GM12878 (cell line): ENCODE data around the gene MROH2A. TPM values are rescaled to one million over a fixed set of nuclear protein-coding genes. Genes with fewer than 3 reads are reported as not detected.

Experiments used
- ATAC-seq: fragments of 200-7000 bp; cut with Tn5 transposase; 3 replicates; pipeline ENCODE4 v1.9.1; 2020; ENCODE audit warnings: mild to moderate bottlenecking, moderate library complexity
- BruUV-seq: library from RNA; stranded (reverse); fragments of 400-500 nt; replicated peaks from 2 replicates; lab custom pipeline; 2021; lab: Mats Ljungman, UMichigan
- CTCF ChIA-PET: fragments of 300-600 bp; sonication (Branson Sonifier 250); formaldehyde crosslinking; extraction: SDS; loops from one replicate; lab custom pipeline; 2021; ENCODE audit warnings: inconsistent platforms; lab: Yijun Ruan, JAX
- POLR2A ChIA-PET: fragments of 350-600 bp; formaldehyde crosslinking; extraction: SDS; loops from one replicate; lab custom pipeline; 2021; ENCODE audit warnings: inconsistent platforms; lab: Charles Lee
- RAD21 ChIA-PET: fragments of 300-600 bp; sonication (Branson Sonifier 250); formaldehyde crosslinking; loops from one replicate; lab custom pipeline; 2023; ENCODE audit warnings: antibody characterized with exemption; ENCODE audit not compliant: unreplicated experiment; lab: Charles Lee
- SMC1A ChIA-PET: fragments of 300-600 bp; sonication (Branson Sonifier 250); formaldehyde crosslinking; loops from one replicate; lab custom pipeline; 2023; ENCODE audit not compliant: unreplicated experiment, uncharacterized antibody; lab: Charles Lee
- DNase-seq: peaks from one replicate; pipeline ENCODE4 v3.0.0-alpha.2; 2011; ENCODE audit warnings: low read depth, low spot score
- FAIRE-seq: peaks from 3 replicates; lab custom pipeline; 2011; peaks lifted over from hg19 to GRCh38; lab: Jason Lieb, UNC
- H2AFZ ChIP-seq: 2 replicates; pipeline ENCODE4 v1.6.0; 2011; ENCODE audit warnings: low read depth, low read length, control low read depth; ENCODE audit not compliant: control insufficient read depth
- H3K27ac ChIP-seq: 2 replicates; pipeline ENCODE4 v1.5.1; 2011; ENCODE audit warnings: control low read depth; ENCODE audit not compliant: control insufficient read depth, insufficient read depth
- H3K27me3 ChIP-seq, 2 experiments: replicated peaks in 1 of 2; 2 replicates each; pipeline versions ENCODE4 v1.6.0 to v1.6.1; 2011; ENCODE audit warnings: low read length in 1 of 2; ENCODE audit not compliant: control insufficient read depth in 2 of 2, insufficient read depth in 2 of 2
- H3K36me3 ChIP-seq, 2 experiments: 2 replicates each; pipeline ENCODE4 v1.5.1; 2011; ENCODE audit warnings: low read length in 1 of 2; ENCODE audit not compliant: control insufficient read depth in 2 of 2, insufficient read depth in 2 of 2
- H3K4me1 ChIP-seq: 2 replicates; pipeline ENCODE4 v1.6.1; 2011; ENCODE audit warnings: mild to moderate bottlenecking, low read length, moderate library complexity, mixed read lengths; ENCODE audit not compliant: control insufficient read depth, insufficient read depth
- H3K4me2 ChIP-seq: 2 replicates; pipeline ENCODE4 v1.6.0; 2011; ENCODE audit warnings: control low read depth; ENCODE audit not compliant: control insufficient read depth, insufficient read depth
- H3K4me3 ChIP-seq: fragments of 200-600 bp; sonication (generic); 2 replicates; pipeline ENCODE4 v1.5.1; 2016
- H3K79me2 ChIP-seq: 2 replicates; pipeline ENCODE4 v1.6.0; 2011; ENCODE audit warnings: low read length; ENCODE audit not compliant: control insufficient read depth, insufficient read depth
- H3K9ac ChIP-seq: 2 replicates; pipeline ENCODE4 v1.8.0; 2011; ENCODE audit warnings: low read length, control low read depth, mixed read lengths; ENCODE audit not compliant: control insufficient read depth, insufficient read depth
- H3K9me3 ChIP-seq: replicated peaks from 3 replicates; pipeline ENCODE4 v1.5.1; 2011; ENCODE audit warnings: mild to moderate bottlenecking, low read length; ENCODE audit not compliant: control insufficient read depth, insufficient read depth
- H4K20me1 ChIP-seq: 2 replicates; pipeline ENCODE4 v1.6.0; 2011; ENCODE audit not compliant: control insufficient read depth, insufficient read depth
- CEBPZ ChIP-seq: fragments of 150-350 bp; IDR thresholded peaks from 2 replicates; pipeline ENCODE4 v1.6.1; 2016; ENCODE audit warnings: low read depth, low read length
- ELK1 ChIP-seq: IDR thresholded peaks from 2 replicates; pipeline ENCODE4 v1.6.1; 2012; ENCODE audit warnings: low read depth, low read length, improper control_type of control experiment
- HCFC1 ChIP-seq: fragments of 150-350 bp; IDR thresholded peaks from 2 replicates; pipeline ENCODE4 v1.6.1; 2014; ENCODE audit warnings: low read length
- WGBS: methylation state at CpG from one replicate; pipeline ENCODE4 v1.1.6; 2016; ENCODE audit warnings: low lambda C conversion rate; ENCODE audit not compliant: insufficient replicate concordance, insufficient coverage; ENCODE audit errors: missing lambda C conversion rate; 5-methylcytosine and 5-hydroxymethylcytosine counted together
- in situ Hi-C: fragments of 300-500 bp; cut with MboI; formaldehyde crosslinking; loops from 9 replicates; pipeline ENCODE4 v1.14.3; 2018; ENCODE audit warnings: mixed read lengths
- intact Hi-C: fragments of 100-400 bp; cut with micrococcal nuclease; formaldehyde crosslinking; loops from one replicate; pipeline ENCODE4 v1.14.2; 2022; ENCODE audit not compliant: unreplicated experiment
- polyA plus RNA-seq, 11 experiments: library from polyadenylated mRNA; depleted of rRNA in 4 of 11; unstranded in 6 of 11; stranded (reverse) in 5 of 11; fragments of >200 nt; fragmentation: Nextera tagmentation in 4 of 11; fragmentation: Illumina TruSeq in 1 of 11; extraction: Ambion mirVana in 4 of 11; extraction: Trizol in 1 of 11; gene quantifications; 1 replicate in 1 of 11; 2 replicates in 10 of 11; pipeline versions ENCODE4 v1.2.1 to v1.2.3, GENCODE V29; 2011 to 2016; ENCODE audit warnings: inconsistent platforms in 2 of 11, missing spikeins in 2 of 11, low read depth in 1 of 11
- total RNA-seq, 4 experiments: library from RNA; depleted of rRNA in 3 of 4; stranded (reverse); fragments of >200 nt in 3 of 4; fragmentation: Illumina TruSeq in 1 of 4; extraction: Trizol in 1 of 4; gene quantifications; 2 replicates each; pipeline versions ENCODE4 v1.2.1 to v1.2.3, GENCODE V29; 2013 to 2021

MROH2A gene
- total and polyA plus RNA-seq, 10 of the 15 experiments (the other 5 are each of a cell fraction or from before 2014, with no cell fraction given): not detected

- 26% methylated on average over 6 of the region's 6 CpGs for WGBS
- ATAC-seq: no peak
- no TSS peak for BruUV-seq
These were observed 32.3 kb downstream of the MROH2A start for GRCh38 chr2:233810385-233810784.

More at GRCh38 chr2:233810385-233810784, 32.3 kb downstream of the MROH2A start:
- Histone ChIP-seq H3K36me3 (no peaks in the 10 kb centered on the region), H3K4me3 (no peak overlapping the region), H2AFZ (no peak overlapping the region), H3K9ac (no peak overlapping the region), H3K9me3 (no peaks in the 10 kb centered on the region), H3K4me2 (no peak overlapping the region), H3K27me3 (no peaks in the 10 kb centered on the region; a peak in 2 of 4 replicates)
- DNase-seq: no peak
- RAD21 ChIA-PET: no interaction called here
- in situ Hi-C loops: no loop called here
- no peak for TF ChIP-seq ELK1
- TF ChIP-seq HCFC1: no peak
- TF ChIP-seq CEBPZ: no peak
- TF ChIP-seq, all 136 proteins: peak for 0
- ChIA-PET SMC1A (no interaction called here), CTCF (no interaction called here), POLR2A (interaction anchor here (0.6 kb wide), 1 partner anchor 71 kb away, joined by 3 read pairs; no protein-coding TSS in a partner anchor)
- Histone ChIP-seq H4K20me1 (no peaks in the 10 kb centered on the region), H3K4me1 (no peaks in the 10 kb centered on the region), H3K27ac (no peak overlapping the region), H3K79me2 (no peaks in the 10 kb centered on the region)
- intact Hi-C loops: no loop called here
- FAIRE-seq: no peak
